ENCODE results near the gene CDR2.

DNA sequence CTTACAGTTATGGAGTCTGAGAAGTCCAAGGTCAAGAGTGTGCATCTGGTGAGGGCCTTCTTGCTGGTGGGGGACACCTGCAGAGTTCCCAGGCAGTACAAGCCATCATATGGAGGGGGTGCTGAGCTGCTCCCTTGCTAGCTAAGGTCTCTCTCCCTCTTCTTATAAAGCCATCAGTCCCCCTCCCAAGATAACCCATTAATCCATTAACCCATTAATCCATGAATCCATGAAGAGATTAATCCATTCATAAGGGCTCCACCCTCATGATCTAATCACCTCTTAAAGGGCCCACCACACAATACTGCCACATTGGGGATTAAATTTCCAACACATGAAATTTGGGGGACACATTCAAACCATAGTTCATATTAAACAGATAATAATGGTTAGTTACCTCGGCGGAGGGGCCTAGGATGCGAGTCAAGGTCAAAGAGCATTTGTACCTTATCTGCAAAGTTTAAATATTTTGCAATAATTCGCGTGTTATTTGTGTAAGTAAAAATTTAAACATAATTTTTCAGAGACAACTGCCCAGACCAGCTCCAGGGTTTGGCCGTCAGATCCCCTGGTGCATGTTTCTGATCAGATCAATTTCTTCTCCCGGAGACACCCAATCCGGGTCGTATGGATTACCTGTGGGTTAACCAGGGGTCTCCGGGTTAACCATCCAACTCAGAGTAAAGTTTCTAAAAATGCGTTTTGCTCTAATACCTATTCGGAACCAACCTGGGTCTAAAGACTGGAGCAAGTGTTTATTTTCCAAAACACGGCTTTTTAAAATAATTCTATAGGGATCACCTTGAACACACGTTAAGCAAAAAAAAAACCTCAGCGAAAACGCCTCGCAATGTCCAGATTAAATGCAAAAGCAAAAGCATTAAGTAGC lies 78.0 kb downstream of the CDR2 start:
- TF ChIP-seq, protein P1, sequence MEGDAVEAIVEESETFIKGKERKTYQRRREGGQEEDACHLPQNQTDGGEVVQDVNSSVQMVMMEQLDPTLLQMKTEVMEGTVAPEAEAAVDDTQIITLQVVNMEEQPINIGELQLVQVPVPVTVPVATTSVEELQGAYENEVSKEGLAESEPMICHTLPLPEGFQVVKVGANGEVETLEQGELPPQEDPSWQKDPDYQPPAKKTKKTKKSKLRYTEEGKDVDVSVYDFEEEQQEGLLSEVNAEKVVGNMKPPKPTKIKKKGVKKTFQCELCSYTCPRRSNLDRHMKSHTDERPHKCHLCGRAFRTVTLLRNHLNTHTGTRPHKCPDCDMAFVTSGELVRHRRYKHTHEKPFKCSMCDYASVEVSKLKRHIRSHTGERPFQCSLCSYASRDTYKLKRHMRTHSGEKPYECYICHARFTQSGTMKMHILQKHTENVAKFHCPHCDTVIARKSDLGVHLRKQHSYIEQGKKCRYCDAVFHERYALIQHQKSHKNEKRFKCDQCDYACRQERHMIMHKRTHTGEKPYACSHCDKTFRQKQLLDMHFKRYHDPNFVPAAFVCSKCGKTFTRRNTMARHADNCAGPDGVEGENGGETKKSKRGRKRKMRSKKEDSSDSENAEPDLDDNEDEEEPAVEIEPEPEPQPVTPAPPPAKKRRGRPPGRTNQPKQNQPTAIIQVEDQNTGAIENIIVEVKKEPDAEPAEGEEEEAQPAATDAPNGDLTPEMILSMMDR (IDR thresholded peaks at IDR 0.05; ENCODE audit: insufficient read depth, low read length): no peak
- TF ChIP-seq, protein P2, sequence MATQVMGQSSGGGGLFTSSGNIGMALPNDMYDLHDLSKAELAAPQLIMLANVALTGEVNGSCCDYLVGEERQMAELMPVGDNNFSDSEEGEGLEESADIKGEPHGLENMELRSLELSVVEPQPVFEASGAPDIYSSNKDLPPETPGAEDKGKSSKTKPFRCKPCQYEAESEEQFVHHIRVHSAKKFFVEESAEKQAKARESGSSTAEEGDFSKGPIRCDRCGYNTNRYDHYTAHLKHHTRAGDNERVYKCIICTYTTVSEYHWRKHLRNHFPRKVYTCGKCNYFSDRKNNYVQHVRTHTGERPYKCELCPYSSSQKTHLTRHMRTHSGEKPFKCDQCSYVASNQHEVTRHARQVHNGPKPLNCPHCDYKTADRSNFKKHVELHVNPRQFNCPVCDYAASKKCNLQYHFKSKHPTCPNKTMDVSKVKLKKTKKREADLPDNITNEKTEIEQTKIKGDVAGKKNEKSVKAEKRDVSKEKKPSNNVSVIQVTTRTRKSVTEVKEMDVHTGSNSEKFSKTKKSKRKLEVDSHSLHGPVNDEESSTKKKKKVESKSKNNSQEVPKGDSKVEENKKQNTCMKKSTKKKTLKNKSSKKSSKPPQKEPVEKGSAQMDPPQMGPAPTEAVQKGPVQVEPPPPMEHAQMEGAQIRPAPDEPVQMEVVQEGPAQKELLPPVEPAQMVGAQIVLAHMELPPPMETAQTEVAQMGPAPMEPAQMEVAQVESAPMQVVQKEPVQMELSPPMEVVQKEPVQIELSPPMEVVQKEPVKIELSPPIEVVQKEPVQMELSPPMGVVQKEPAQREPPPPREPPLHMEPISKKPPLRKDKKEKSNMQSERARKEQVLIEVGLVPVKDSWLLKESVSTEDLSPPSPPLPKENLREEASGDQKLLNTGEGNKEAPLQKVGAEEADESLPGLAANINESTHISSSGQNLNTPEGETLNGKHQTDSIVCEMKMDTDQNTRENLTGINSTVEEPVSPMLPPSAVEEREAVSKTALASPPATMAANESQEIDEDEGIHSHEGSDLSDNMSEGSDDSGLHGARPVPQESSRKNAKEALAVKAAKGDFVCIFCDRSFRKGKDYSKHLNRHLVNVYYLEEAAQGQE (IDR thresholded peaks at IDR 0.05; ENCODE audit: insufficient replicate concordance, low read depth): no peak
- no peak for TF ChIP-seq POLR2AphosphoS5 (IDR thresholded peaks at IDR 0.05; ENCODE audit: low read depth)
- no peak for TF ChIP-seq GABPA (IDR thresholded peaks at IDR 0.05; ENCODE audit: low read depth)
